Heart left ventricle (tissue), 16 donors: Measurements from ENCODE around the gene SPPL2B. TPM values are rescaled to one million over a fixed set of nuclear protein-coding genes. Genes with fewer than 3 reads are reported as not detected.

Experiments used
- ATAC-seq, 4 donors: fragments of 200-7000 bp; cut with Tn5 transposase; one replicate each; pipeline ENCODE4 v1.9.1; 2020 to 2022; ENCODE audit warnings: moderate library complexity in 4 of 4, mild to moderate bottlenecking in 3 of 4, moderate number of reproducible peaks in 1 of 4
- DNase-seq, 5 donors: peaks; one replicate each; pipeline ENCODE4 v3.0.0-alpha.2; 2020
- H3K27ac ChIP-seq, 12 donors: fragments of 200-600 bp; sonication (generic) in 4 of 12; one replicate each; pipeline versions ENCODE4 v1.5.0 to v1.8.0; 2016 to 2022; ENCODE audit warnings: mild to moderate bottlenecking in 2 of 12
- H3K27me3 ChIP-seq, 9 donors: fragments of 200-600 bp; sonication (generic) in 2 of 9; one replicate each; pipeline versions ENCODE4 v1.5.1 to v1.8.0; 2016 to 2022; ENCODE audit warnings: mild to moderate bottlenecking in 3 of 9
- H3K36me3 ChIP-seq, 9 donors: fragments of 200-600 bp; sonication (generic) in 2 of 9; one replicate each; pipeline versions ENCODE4 v1.5.0 to v1.8.0; 2018 to 2022; ENCODE audit warnings: mild to moderate bottlenecking in 2 of 9
- H3K4me1 ChIP-seq, 12 donors: fragments of 200-600 bp; sonication (generic) in 4 of 12; one replicate each; pipeline versions ENCODE4 v1.5.0 to v1.8.0; 2016 to 2022; ENCODE audit warnings: mild to moderate bottlenecking in 3 of 12
- H3K4me3 ChIP-seq, 12 donors: fragments of 200-600 bp; sonication (generic) in 4 of 12; one replicate each; pipeline versions ENCODE4 v1.5.0 to v1.8.0; 2017 to 2022; ENCODE audit warnings: mild to moderate bottlenecking in 9 of 12, moderate library complexity in 4 of 12
- H3K9me3 ChIP-seq, 12 donors: fragments of 200-600 bp; sonication (generic) in 4 of 12; one replicate each; pipeline versions ENCODE4 v1.5.0 to v1.8.0; 2016 to 2022; ENCODE audit warnings: mild to moderate bottlenecking in 1 of 12
- CTCF ChIP-seq, 12 donors: fragments of 200-600 bp; sonication (generic) in 4 of 12; IDR thresholded peaks; one replicate each; pipeline versions ENCODE4 v1.5.0 to v1.8.0; 2018 to 2022; ENCODE audit warnings: antibody characterized with exemption in 12 of 12, mild to moderate bottlenecking in 5 of 12
- POLR2A ChIP-seq, 2 donors: fragments of 450-650 bp; IDR thresholded peaks; one replicate each; pipeline ENCODE4 v1.6.1; 2017; ENCODE audit warnings: antibody characterized with exemption in 2 of 2, mild to moderate bottlenecking in 2 of 2, moderate library complexity in 2 of 2
- WGBS, 4 donors: extraction: QIAGEN DNeasy Blood & Tissue Kit in 2 of 4; methylation state at CpG; one replicate each; pipeline versions ENCODE4 v1.1.5 to v1.1.7; 2013 to 2018; 5-methylcytosine and 5-hydroxymethylcytosine counted together
- intact Hi-C, 10 donors: fragments of 100-400 bp; cut with DNase I; formaldehyde crosslinking; loops; one replicate each; pipeline versions ENCODE4 v1.11.1 to v1.14.2; 2022
- polyA plus RNA-seq, 2 donors: library from polyadenylated mRNA; stranded (reverse); fragments of 200-250 nt; gene quantifications; one replicate each; pipeline ENCODE4 v1.2.3, GENCODE V29; 2013
- total RNA-seq, 9 donors: library from RNA; depleted of rRNA in 2 of 9; stranded (reverse); fragments of >200 nt in 2 of 9; fragmentation: NEBNext Ultra II Directional in 3 of 9; extraction: Animal tissue kit (Norgen Biotek cat#: 25700) in 3 of 9; gene quantifications; one replicate each; pipeline versions ENCODE4 v1.1.0 to v1.2.4, GENCODE V29; 2016 to 2023
- donor health status: ischemic (EF 13 %, LVEDD 7.1; RV severe dilation, severe dysfunction).
- donor health status: healthy with polysubstance abuse.
- donor health status: DM: no; HTN: yes; CAD: no.
- donor health status: DM: no; HTN: no; CAD: no.
- donor health status: ischemic (EF 25% LVEDD 6.9; RV normal size, moderate dysfunction).
- donor health status: ischemic (EF 25% LVEDD 5.7; RV mildly dilated, moderate dysfunction).
- donor health status: healthy.
- donor health status: DM: yes; HTN: yes; CAD: no.
- donor health status: ischemic (EF 35%, LVEDD 5.7; RV mildly dilated, moderate dysfunction).
- donor health status: nonischemic (EF 11% LVEDD 7.7; RV severe dilation, severe dysfunction).
- donor health status: DM: yes; HTN: yes; CAD: no.
- donor health status: PGD.
- donor health status: ischemic (EF 29% LVEDD 5.4; RV normal size, mild dysfunction).
- donor health status: nonischemic (EF 23%, LVEDD 6.1; RV moderate dilation, normal function).

Gene SPPL2B
- total and polyA plus RNA-seq, 11 donors: 17.6 to 31.2 (median 21.6) TPM

DNA sequence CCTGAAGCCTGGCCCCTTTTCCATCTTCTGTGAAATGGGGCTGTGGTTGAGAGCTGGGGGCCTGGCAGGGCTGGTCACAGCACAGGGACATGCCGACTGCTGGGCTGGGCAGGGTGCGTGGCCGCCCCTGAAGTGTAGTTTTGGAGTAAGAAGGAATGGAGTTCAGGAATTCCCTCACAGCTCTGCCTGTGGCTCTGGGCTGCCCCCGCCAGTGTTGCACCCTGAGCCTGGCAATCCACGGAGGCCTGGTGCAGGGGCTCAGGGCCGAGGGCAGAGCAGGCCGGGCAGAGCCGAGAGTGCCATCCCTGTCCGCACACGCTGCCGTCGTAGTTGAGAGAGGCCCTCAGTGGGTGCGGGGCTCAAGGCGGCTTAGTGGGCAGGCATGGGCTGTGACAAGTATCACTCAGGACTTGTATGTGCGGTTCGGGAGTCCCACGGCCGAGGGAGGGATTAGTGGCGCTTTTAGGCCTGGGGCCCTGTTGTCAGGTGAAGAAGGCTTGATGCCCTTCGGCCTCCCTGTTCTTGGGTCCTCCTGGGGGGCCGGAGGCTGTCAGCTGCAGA is 9.7 kb downstream of the SPPL2B start:
- Histone ChIP-seq H3K27ac (no peak overlapping the region), H3K4me3 (no peak overlapping the region), H3K36me3 (peaks cover 0 to 50% (median 23%) of the 10 kb centered on the region in 9 donors), H3K27me3 (no peaks in the 10 kb centered on the region), H3K9me3 (no peaks in the 10 kb centered on the region), H3K4me1 (peaks cover 0 to 8% (median 2%) of the 10 kb centered on the region in 12 donors)
- intact Hi-C loops: no loop called here
- DNase-seq (no peak), ATAC-seq (no peak)
- 94 to 97% (median 97%) methylated on average over 9 to 21 of the region's 21 CpGs for WGBS, 4 donors
- TF ChIP-seq POLR2A (IDR thresholded peaks at IDR 0.05) (no peak), CTCF (IDR thresholded peaks at IDR 0.05) (no peak)

- no peak overlapping the region for H3K27ac ChIP-seq
- H3K4me1 ChIP-seq: no peaks in the 10 kb centered on the region
- no peaks in the 10 kb centered on the region for H3K27me3 ChIP-seq
- intact Hi-C loops: no loop called here
- H3K4me3 ChIP-seq: no peak overlapping the region
- ATAC-seq (no peak), DNase-seq (no peak)
- TF ChIP-seq CTCF (IDR thresholded peaks at IDR 0.05) (no peak), POLR2A (IDR thresholded peaks at IDR 0.05) (no peak)
- no peaks in the 10 kb centered on the region for H3K9me3 ChIP-seq
- peaks cover 0 to 55% (median 23%) of the 10 kb centered on the region in 9 donors for H3K36me3 ChIP-seq
- 96 to 97% (median 96%) methylated on average over 37 to 54 of the region's 54 CpGs for WGBS, 4 donors
These were observed 10.5 kb downstream of the SPPL2B start for GRCh38 chr19:2338751-2339643.

GRCh38 chr19:2339644-2340310 is 11.3 kb downstream of the SPPL2B start:
- H3K4me1 ChIP-seq: no peaks in the 10 kb centered on the region
- H3K9me3 ChIP-seq: no peaks in the 10 kb centered on the region
- H3K27ac ChIP-seq: no peak overlapping the region
- DNase-seq: no peak
- H3K27me3 ChIP-seq: no peaks in the 10 kb centered on the region
- TF ChIP-seq POLR2A (IDR thresholded peaks at IDR 0.05) (no peak), CTCF (IDR thresholded peaks at IDR 0.05) (no peak)
- intact Hi-C loops: no loop called here
- no peak overlapping the region for H3K4me3 ChIP-seq
- peaks cover 0 to 61% (median 23%) of the 10 kb centered on the region in 9 donors for H3K36me3 ChIP-seq
- no peak for ATAC-seq
- 93 to 96% (median 95%) methylated on average over 42 to 52 of the region's 52 CpGs for WGBS, 4 donors
